ENCODE results near the gene PQBP1.

PQBP1 gene

DNA sequence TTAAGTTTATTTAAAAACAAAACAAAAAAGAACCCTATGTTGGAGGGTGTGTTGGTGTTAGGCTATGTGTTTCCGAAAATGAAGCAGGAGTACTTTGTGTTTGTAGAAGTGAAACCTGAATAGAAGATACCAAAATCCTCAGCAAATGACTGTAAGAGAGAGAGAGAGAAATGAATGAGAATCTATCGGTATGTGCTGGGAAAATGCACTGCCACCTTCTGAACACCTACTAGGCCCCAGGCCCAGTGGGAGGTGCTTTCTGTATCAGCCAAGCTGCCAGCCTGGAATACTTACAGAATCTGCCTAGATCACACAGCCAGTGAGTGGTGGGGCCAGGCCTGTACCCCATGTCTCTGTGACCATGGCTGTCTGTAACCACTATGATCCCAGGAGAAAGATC is 36.0 kb downstream of the PQBP1 start:
- TF ChIP-seq SETDB1 (IDR thresholded peaks at IDR 0.05; ENCODE audit: insufficient read length, low read length): no peak
- POLR2A ChIA-PET: no interaction called here
- CTCF ChIA-PET: no interaction called here
- Histone ChIP-seq H3K4me3 (ENCODE audit: low read depth, low read length) (no peak overlapping the region), H3K27ac (ENCODE audit: extremely low read depth, low read depth, low read length) (no peak overlapping the region), H3K36me3 (ENCODE audit: control insufficient read depth in 2 of 2, insufficient read depth in 1 of 2, low read length in 2 of 2) (peaks cover 12 to 63% of the 10 kb centered on the region in 2 experiments; a peak in 2 of 3 replicates), H3K4me1 (ENCODE audit: control insufficient read depth, insufficient read depth, low read length) (no peaks in the 10 kb centered on the region), H3K9me3 (ENCODE audit: control insufficient read depth, insufficient read depth, low read depth, low read length) (no peaks in the 10 kb centered on the region)

DNA sequence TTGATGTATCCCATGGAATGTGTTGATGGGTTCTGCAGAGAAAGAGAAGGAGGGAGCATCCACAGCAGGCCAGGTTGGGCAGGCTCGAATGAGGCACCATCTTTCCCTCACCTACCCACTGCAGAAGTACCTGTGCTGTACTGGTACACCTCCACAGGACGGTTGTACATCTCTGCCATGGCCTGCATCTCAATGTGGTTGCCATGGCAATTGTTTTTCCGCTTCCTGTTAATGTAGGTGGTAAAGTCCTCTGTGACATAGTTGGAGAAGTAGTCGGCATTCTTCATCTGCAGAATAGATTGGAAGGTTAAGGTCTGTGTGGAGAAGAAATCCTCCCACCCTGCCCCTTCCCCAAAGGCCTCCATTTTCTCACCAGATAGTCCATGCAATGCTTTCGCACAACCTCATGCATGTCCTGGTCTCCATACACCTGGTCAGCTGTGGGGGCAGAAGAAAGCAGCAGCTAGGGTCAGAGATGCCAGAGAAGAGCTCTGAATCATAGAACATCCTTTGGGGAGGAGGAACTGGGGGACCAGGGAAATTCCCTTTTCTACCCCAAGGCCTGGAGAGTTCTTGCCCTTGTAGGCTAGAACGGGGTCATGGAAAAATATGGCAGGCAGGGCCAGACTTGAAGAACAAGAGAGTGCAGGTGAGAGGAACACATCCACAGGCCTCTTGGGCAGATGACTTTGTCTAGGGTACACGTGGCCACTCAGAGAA is 37.0 kb downstream of the PQBP1 start:
- no peak overlapping the region for H3K27ac ChIP-seq (ENCODE audit: extremely low read depth, low read depth, low read length)
- CTCF ChIA-PET: no interaction called here
- H3K9me3 ChIP-seq (ENCODE audit: control insufficient read depth, insufficient read depth, low read depth, low read length): no peaks in the 10 kb centered on the region
- POLR2A ChIA-PET: no interaction called here
- H3K4me3 ChIP-seq (ENCODE audit: low read depth, low read length): no peak overlapping the region
- no peak for TF ChIP-seq ZNF10 (tag by site-specific recombination; IDR thresholded peaks at IDR 0.05)
- no peak for TF ChIP-seq CTCF (tag by site-specific recombination; IDR thresholded peaks at IDR 0.05)
- peaks cover 12 to 72% of the 10 kb centered on the region in 2 experiments; a peak in 2 of 3 replicates for H3K36me3 ChIP-seq (ENCODE audit: control insufficient read depth in 2 of 2, insufficient read depth in 1 of 2, low read length in 2 of 2)
- no peaks in the 10 kb centered on the region for H3K4me1 ChIP-seq (ENCODE audit: control insufficient read depth, insufficient read depth, low read length)

DNA sequence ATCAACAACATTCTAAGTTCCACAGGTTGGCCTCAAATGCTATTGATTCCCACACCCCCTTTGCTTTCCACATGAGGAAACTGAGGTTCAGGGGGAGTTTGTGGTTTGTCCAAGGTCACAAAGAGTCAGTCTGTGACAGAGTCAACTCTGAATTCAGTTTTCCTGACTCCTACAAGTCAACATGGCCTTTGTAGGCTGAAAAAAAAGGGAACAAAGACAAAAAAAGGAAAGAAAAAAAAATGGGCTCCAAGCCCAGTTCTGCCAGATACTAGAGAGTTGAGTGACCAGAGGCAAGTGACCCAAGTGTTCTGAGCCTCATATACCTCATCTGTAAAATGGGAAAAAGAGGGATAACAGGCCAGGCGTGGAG is 37.6 kb downstream of the PQBP1 start:
- Histone ChIP-seq H3K4me1 (ENCODE audit: control insufficient read depth, insufficient read depth, low read length) (no peaks in the 10 kb centered on the region), H3K27ac (ENCODE audit: extremely low read depth, low read depth, low read length) (no peak overlapping the region), H3K36me3 (ENCODE audit: control insufficient read depth in 2 of 2, insufficient read depth in 1 of 2, low read length in 2 of 2) (peaks cover 12 to 74% of the 10 kb centered on the region in 2 experiments; a peak in 2 of 3 replicates), H3K9me3 (ENCODE audit: control insufficient read depth, insufficient read depth, low read depth, low read length) (no peaks in the 10 kb centered on the region), H3K4me3 (ENCODE audit: low read depth, low read length) (no peak overlapping the region)
- ChIA-PET POLR2A (no interaction called here), CTCF (no interaction called here)
- TF ChIP-seq ZNF37A (tag by site-specific recombination; IDR thresholded peaks at IDR 0.05): no peak
- TF ChIP-seq, protein P1, sequence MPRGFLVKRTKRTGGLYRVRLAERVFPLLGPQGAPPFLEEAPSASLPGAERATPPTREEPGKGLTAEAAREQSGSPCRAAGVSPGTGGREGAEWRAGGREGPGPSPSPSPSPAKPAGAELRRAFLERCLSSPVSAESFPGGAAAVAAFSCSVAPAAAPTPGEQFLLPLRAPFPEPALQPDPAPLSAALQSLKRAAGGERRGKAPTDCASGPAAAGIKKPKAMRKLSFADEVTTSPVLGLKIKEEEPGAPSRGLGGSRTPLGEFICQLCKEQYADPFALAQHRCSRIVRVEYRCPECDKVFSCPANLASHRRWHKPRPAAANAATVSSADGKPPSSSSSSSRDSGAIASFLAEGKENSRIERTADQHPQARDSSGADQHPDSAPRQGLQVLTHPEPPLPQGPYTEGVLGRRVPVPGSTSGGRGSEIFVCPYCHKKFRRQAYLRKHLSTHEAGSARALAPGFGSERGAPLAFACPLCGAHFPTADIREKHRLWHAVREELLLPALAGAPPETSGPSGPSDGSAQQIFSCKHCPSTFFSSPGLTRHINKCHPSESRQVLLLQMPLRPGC (tag by site-specific recombination; IDR thresholded peaks at IDR 0.05): no peak
- TF ChIP-seq ZFP41 (tag by site-specific recombination; IDR thresholded peaks at IDR 0.05; ENCODE audit: borderline replicate concordance): no peak
- TF ChIP-seq YY1 (tag by site-specific recombination; IDR thresholded peaks at IDR 0.05): no peak
- no peak for TF ChIP-seq ZIC2 (tag by site-specific recombination; IDR thresholded peaks at IDR 0.05)
- TF ChIP-seq, protein P2, sequence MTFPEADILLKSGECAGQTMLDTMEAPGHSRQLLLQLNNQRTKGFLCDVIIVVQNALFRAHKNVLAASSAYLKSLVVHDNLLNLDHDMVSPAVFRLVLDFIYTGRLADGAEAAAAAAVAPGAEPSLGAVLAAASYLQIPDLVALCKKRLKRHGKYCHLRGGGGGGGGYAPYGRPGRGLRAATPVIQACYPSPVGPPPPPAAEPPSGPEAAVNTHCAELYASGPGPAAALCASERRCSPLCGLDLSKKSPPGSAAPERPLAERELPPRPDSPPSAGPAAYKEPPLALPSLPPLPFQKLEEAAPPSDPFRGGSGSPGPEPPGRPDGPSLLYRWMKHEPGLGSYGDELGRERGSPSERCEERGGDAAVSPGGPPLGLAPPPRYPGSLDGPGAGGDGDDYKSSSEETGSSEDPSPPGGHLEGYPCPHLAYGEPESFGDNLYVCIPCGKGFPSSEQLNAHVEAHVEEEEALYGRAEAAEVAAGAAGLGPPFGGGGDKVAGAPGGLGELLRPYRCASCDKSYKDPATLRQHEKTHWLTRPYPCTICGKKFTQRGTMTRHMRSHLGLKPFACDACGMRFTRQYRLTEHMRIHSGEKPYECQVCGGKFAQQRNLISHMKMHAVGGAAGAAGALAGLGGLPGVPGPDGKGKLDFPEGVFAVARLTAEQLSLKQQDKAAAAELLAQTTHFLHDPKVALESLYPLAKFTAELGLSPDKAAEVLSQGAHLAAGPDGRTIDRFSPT (tag by site-specific recombination; IDR thresholded peaks at IDR 0.05): no peak

- Histone ChIP-seq H3K27ac (ENCODE audit: extremely low read depth, low read depth, low read length) (no peak overlapping the region), H3K4me1 (ENCODE audit: control insufficient read depth, insufficient read depth, low read length) (no peaks in the 10 kb centered on the region), H3K36me3 (ENCODE audit: control insufficient read depth in 2 of 2, insufficient read depth in 1 of 2, low read length in 2 of 2) (peaks cover 9 to 76% of the 10 kb centered on the region in 2 experiments; a peak in 2 of 3 replicates), H3K4me3 (ENCODE audit: low read depth, low read length) (no peak overlapping the region), H3K9me3 (ENCODE audit: control insufficient read depth, insufficient read depth, low read depth, low read length) (no peaks in the 10 kb centered on the region)
- POLR2A ChIA-PET: no interaction called here
- CTCF ChIA-PET: no interaction called here
- TF ChIP-seq SP2 (tag by site-specific recombination; IDR thresholded peaks at IDR 0.05) (no peak), ZNF837 (tag by site-specific recombination; IDR thresholded peaks at IDR 0.05) (no peak), BCL11A (tag by site-specific recombination; IDR thresholded peaks at IDR 0.05; ENCODE audit: low read depth) (no peak), ZNF324 (tag by site-specific recombination; IDR thresholded peaks at IDR 0.05) (no peak), ZNF501 (tag by site-specific recombination; IDR thresholded peaks at IDR 0.05) (no peak), ZNF785 (tag by site-specific recombination; IDR thresholded peaks at IDR 0.05) (no peak), ZEB2 (tag by site-specific recombination; IDR thresholded peaks at IDR 0.05) (no peak), ZNF473 (tag by site-specific recombination; IDR thresholded peaks at IDR 0.05) (no peak), ZFP69B (tag by site-specific recombination; IDR thresholded peaks at IDR 0.05) (no peak), ZNF76 (tag by site-specific recombination; IDR thresholded peaks at IDR 0.05; ENCODE audit: borderline replicate concordance, low read depth) (no peak), ZNF223 (tag by site-specific recombination; IDR thresholded peaks at IDR 0.05) (no peak)
- TF ChIP-seq, protein P3, sequence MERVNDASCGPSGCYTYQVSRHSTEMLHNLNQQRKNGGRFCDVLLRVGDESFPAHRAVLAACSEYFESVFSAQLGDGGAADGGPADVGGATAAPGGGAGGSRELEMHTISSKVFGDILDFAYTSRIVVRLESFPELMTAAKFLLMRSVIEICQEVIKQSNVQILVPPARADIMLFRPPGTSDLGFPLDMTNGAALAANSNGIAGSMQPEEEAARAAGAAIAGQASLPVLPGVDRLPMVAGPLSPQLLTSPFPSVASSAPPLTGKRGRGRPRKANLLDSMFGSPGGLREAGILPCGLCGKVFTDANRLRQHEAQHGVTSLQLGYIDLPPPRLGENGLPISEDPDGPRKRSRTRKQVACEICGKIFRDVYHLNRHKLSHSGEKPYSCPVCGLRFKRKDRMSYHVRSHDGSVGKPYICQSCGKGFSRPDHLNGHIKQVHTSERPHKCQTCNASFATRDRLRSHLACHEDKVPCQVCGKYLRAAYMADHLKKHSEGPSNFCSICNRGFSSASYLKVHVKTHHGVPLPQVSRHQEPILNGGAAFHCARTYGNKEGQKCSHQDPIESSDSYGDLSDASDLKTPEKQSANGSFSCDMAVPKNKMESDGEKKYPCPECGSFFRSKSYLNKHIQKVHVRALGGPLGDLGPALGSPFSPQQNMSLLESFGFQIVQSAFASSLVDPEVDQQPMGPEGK (tag by site-specific recombination; IDR thresholded peaks at IDR 0.05): no peak
Measured at GRCh38 chrX:48936429-48937053, 38.8 kb downstream of the PQBP1 start.
